Body of pancreas (tissue), 4 donors: ENCODE results near the gene MFSD6L. TPM values are rescaled to one million over a fixed set of nuclear protein-coding genes. Genes with fewer than 3 reads are reported as not detected.

Source experiments
- ATAC-seq: fragments of 150-250 bp; one replicate; pipeline ENCODE4 v1.9.1; 2016
- DNase-seq, 4 donors: peaks; one replicate each; pipeline ENCODE4 v3.0.0-alpha.2; 2019
- H3K27ac ChIP-seq, 4 donors: fragments of 200-600 bp; sonication (generic); 1 replicate in 3 of 4; 2 replicates in 1 of 4; pipeline versions ENCODE4 v1.5.1 to v1.6.1; 2016 to 2019; ENCODE audit warnings: mild to moderate bottlenecking in 1 of 4, mixed read lengths in 1 of 4, moderate library complexity in 1 of 4
- H3K27me3 ChIP-seq, 2 donors: fragments of 200-600 bp; sonication (generic); one replicate each; pipeline ENCODE4 v1.6.0; 2016; ENCODE audit warnings: mild to moderate bottlenecking in 1 of 2
- H3K36me3 ChIP-seq, 2 donors: fragments of 200-600 bp; sonication (generic); replicated peaks in 1 of 2; 2 replicates each; pipeline ENCODE4 v1.5.1; 2016; ENCODE audit warnings: low read depth in 2 of 2; ENCODE audit not compliant: insufficient read depth in 1 of 2
- H3K4me1 ChIP-seq: fragments of 200-600 bp; sonication (generic); one replicate; pipeline ENCODE4 v1.6.0; 2016
- H3K4me3 ChIP-seq, 2 donors: fragments of 200-600 bp; sonication (generic); 1 replicate in 1 of 2; 2 replicates in 1 of 2; pipeline ENCODE4 v1.5.1; 2016 to 2019
- H3K9me3 ChIP-seq, 3 donors: fragments of 200-600 bp; sonication (generic); 1 replicate in 2 of 3; 2 replicates in 1 of 3; pipeline ENCODE4 v1.5.1; 2016
- POLR2A ChIP-seq, 3 donors: fragments of 450-650 bp; IDR thresholded peaks; one replicate each; pipeline ENCODE4 v1.6.1; 2016; ENCODE audit warnings: antibody characterized with exemption in 3 of 3, mild to moderate bottlenecking in 2 of 3
- WGBS, 2 donors: methylation state at CpG; one replicate each; pipeline ENCODE4 v1.1.5; 2017; 5-methylcytosine and 5-hydroxymethylcytosine counted together
- intact Hi-C: fragments of 100-400 bp; cut with DNase I; formaldehyde crosslinking; loops from one replicate; pipeline ENCODE4 v1.15.1; 2023
- total RNA-seq, 2 donors: library from RNA; depleted of rRNA; stranded (reverse); fragments of >200 nt; gene quantifications; one replicate each; pipeline ENCODE4 v1.1.0, GENCODE V29; 2016
- TF ChIP-seq, protein P1 (sequence below), 7 experiments: fragments of 450-650 bp in 4 of 7; fragments of 200-600 bp in 3 of 7; sonication (generic) in 3 of 7; IDR thresholded peaks; one replicate each; pipeline ENCODE4 v1.5.1; 2016 to 2019; ENCODE audit warnings: antibody characterized with exemption in 7 of 7

MFSD6L gene
- total RNA-seq, 2 donors from 2014 or later, result 3.9 to 8.6 TPM

DNA sequence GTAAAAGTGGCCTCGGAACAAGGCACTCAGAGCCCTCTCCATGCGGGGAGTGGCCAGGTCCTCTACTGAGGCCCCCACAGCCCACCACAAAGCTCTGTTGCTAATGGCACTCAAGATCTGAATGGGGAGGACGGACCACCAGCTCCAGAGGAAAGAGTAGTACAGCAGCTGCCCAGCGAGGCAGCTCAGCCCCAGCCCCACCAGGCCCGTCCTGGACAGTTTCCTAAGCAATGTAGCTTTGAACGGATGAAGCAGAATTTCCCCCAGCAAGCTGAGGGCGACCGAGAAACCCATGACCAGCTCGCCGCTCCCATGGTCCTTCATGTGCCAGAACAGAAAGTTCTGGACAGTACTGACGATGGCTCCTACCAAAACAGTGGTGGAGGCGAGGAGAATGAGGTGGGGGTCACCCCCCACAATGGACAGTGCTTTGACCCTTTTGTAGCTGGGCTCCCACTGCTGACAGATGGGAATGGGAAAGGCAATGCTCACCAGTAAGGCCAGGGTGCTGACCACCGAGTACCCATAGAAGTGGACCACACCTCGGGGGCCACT is 1.5 kb downstream of the MFSD6L start:
- no peaks in the 10 kb centered on the region for H3K27me3 ChIP-seq
- H3K4me3 ChIP-seq, result no peak overlapping the region
- no peaks in the 10 kb centered on the region for H3K36me3 ChIP-seq
- WGBS, 2 donors, result 88 to 93% methylated on average over 9 to 14 of the region's 14 CpGs
- no peak overlapping the region for H3K27ac ChIP-seq
- ATAC-seq (no peak), DNase-seq (no peak)
- peaks cover 37% of the 10 kb centered on the region for H3K4me1 ChIP-seq
- no peaks in the 10 kb centered on the region for H3K9me3 ChIP-seq
- TF ChIP-seq, protein P1, sequence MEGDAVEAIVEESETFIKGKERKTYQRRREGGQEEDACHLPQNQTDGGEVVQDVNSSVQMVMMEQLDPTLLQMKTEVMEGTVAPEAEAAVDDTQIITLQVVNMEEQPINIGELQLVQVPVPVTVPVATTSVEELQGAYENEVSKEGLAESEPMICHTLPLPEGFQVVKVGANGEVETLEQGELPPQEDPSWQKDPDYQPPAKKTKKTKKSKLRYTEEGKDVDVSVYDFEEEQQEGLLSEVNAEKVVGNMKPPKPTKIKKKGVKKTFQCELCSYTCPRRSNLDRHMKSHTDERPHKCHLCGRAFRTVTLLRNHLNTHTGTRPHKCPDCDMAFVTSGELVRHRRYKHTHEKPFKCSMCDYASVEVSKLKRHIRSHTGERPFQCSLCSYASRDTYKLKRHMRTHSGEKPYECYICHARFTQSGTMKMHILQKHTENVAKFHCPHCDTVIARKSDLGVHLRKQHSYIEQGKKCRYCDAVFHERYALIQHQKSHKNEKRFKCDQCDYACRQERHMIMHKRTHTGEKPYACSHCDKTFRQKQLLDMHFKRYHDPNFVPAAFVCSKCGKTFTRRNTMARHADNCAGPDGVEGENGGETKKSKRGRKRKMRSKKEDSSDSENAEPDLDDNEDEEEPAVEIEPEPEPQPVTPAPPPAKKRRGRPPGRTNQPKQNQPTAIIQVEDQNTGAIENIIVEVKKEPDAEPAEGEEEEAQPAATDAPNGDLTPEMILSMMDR (IDR thresholded peaks at IDR 0.05), result no peak
- no peak for TF ChIP-seq POLR2A (IDR thresholded peaks at IDR 0.05)
- intact Hi-C loops, result no loop called here

DNA sequence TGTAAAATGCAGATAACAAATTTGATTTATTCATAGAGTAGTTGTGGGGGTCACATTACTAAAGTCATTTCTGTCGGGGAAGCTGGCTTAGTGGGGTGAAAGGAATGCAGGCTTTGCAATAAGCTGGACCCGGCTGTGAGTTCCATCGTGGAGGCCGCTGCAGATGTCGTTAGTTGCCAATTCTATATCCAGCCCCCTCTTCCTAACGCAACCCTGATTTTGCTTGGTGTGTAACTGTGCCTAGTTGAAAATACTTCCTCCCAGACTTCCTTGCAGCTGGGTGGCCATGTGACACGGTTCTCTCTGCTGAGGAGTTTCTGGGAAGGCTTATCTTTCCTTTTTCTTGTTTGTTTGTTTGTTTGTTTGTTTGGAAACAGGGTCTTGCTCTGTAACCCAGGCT is 4.5 kb downstream of the MFSD6L start:
- 65 to 71% methylated on average over 7 of the region's 7 CpGs for WGBS, 2 donors
- no peak for TF ChIP-seq POLR2A (IDR thresholded peaks at IDR 0.05)
- TF ChIP-seq, protein P1 (IDR thresholded peaks at IDR 0.05), result no peak
- peaks cover 31% of the 10 kb centered on the region for H3K4me1 ChIP-seq

DNA sequence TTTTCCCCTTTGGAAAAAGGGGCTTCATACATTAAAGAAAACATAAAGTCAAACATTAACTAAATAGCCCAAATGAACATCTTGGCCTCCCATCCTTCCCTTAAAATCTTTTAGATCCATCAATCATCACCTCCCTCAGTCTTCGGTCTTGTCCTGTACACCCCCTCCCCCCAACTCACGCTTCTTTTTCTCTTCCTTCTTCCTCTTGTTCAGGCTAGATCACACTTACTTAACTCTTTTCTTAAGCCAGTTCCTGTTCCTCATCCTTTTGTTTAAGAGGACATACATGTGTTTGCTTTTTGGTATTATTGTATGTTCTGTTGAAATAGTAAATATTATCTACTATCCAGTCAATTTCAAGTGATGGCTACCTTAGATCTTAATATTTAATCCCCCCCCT is 5.5 kb downstream of the MFSD6L start:
- peaks cover 24% of the 10 kb centered on the region for H3K4me1 ChIP-seq
- 58 to 71% methylated on average over 2 of the region's 2 CpGs for WGBS, 2 donors
- H3K36me3 ChIP-seq, result no peaks in the 10 kb centered on the region
- H3K9me3 ChIP-seq, result no peaks in the 10 kb centered on the region
- ATAC-seq, result no peak
- TF ChIP-seq, protein P1 (IDR thresholded peaks at IDR 0.05), result no peak
- TF ChIP-seq POLR2A (IDR thresholded peaks at IDR 0.05), result no peak
- DNase-seq, result no peak
- intact Hi-C loops, result no loop called here
- peak overlapping the region in 1 of 4 donors; percentile 26 for H3K27ac ChIP-seq
- H3K4me3 ChIP-seq, result no peak overlapping the region
- H3K27me3 ChIP-seq, result no peaks in the 10 kb centered on the region

More for the DNA sequence above, 4.5 kb downstream of the MFSD6L start:
- H3K27ac ChIP-seq, result peak overlapping the region in 1 of 4 donors; percentile 26
- H3K4me3 ChIP-seq, result no peak overlapping the region
- H3K36me3 ChIP-seq, result no peaks in the 10 kb centered on the region
- H3K9me3 ChIP-seq, result no peaks in the 10 kb centered on the region
- no peaks in the 10 kb centered on the region for H3K27me3 ChIP-seq
- peak in 1 of 4 donors; percentile 16 for DNase-seq
- intact Hi-C loops, result no loop called here
- ATAC-seq, result no peak

DNA sequence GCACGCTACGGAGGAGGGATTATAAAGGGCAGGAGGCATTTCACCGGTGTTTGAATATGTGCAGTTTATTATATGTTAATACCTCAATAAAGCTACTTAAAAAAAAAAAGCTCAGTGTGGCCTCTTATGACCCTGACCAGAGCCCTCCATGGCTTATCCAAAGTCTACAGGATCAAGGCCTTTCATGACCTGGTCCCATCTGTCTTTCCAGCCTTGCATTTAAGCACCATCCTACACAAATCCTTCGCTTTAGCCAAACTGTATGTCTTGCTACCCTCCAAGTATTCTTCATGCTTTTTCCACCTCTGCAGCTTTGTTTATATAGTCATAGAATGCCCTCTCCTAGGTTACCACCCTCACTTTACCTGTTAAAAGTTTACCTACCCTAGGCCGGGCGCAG is 6.5 kb downstream of the MFSD6L start:
- no peak for ATAC-seq
- H3K27ac ChIP-seq, result no peak overlapping the region
- H3K4me3 ChIP-seq, result no peak overlapping the region
- WGBS, 2 donors, result 65 to 87% methylated on average over 5 to 6 of the region's 6 CpGs
- H3K9me3 ChIP-seq, result no peaks in the 10 kb centered on the region
- H3K4me1 ChIP-seq, result peaks cover 14% of the 10 kb centered on the region
- no peaks in the 10 kb centered on the region for H3K36me3 ChIP-seq
- H3K27me3 ChIP-seq, result no peaks in the 10 kb centered on the region
- TF ChIP-seq, protein P1 (IDR thresholded peaks at IDR 0.05), result no peak
- no peak for TF ChIP-seq POLR2A (IDR thresholded peaks at IDR 0.05)
- intact Hi-C loops, result no loop called here
- no peak for DNase-seq

DNA sequence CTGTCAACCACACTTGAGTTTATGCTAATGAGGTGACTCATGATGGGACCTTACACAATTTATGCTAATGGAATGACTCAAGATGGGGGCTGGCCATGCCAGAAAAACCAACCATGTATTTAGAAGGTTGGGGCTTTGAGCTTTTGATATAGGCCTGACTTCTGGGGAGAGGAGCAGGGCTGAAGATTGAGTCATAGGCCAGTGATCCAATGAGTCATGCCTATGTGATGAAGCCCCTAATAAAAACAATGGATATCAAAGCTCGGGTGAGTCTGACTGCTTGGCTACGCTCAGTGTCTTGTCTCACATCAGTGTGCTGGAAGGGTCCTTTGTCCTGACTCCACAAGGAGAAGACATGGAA is 7.3 kb downstream of the MFSD6L start:
- H3K27me3 ChIP-seq, result no peaks in the 10 kb centered on the region
- TF ChIP-seq, protein P1 (IDR thresholded peaks at IDR 0.05), result no peak
- TF ChIP-seq POLR2A (IDR thresholded peaks at IDR 0.05), result no peak
- H3K36me3 ChIP-seq, result no peaks in the 10 kb centered on the region
- H3K4me1 ChIP-seq, result peaks cover 6% of the 10 kb centered on the region
- WGBS, 2 donors, result 89 to 93% methylated on average over 2 of the region's 2 CpGs
- no peaks in the 10 kb centered on the region for H3K9me3 ChIP-seq
- no peak overlapping the region for H3K27ac ChIP-seq
- no peak overlapping the region for H3K4me3 ChIP-seq
- intact Hi-C loops, result no loop called here
- peak in 1 of 4 donors; percentile 14 for DNase-seq
- no peak for ATAC-seq
